Subcutaneous adipose tissue (tissue), 4 donors: ENCODE results near the gene SLC25A33. TPM values are rescaled to one million over a fixed set of nuclear protein-coding genes. Genes with fewer than 3 reads are reported as not detected.

Source experiments
- CTCF ChIP-seq: fragments of 450-650 bp; IDR thresholded peaks from one replicate; pipeline ENCODE4 v1.5.1; 2016; ENCODE audit warnings: low read depth, mild to moderate bottlenecking, control low read depth, antibody characterized with exemption, moderate library complexity
- total RNA-seq, 4 donors: library from RNA; depleted of rRNA; stranded (reverse); fragments of >200 nt; gene quantifications; one replicate each; pipeline ENCODE4 v1.1.0, GENCODE V29; 2016

SLC25A33 gene
- total RNA-seq, 4 donors from 2014 or later = 8.5 to 28.8 (median 12.9) TPM

GRCh38 chr1:9605946-9606455, 66.7 kb downstream of the SLC25A33 start:
- no peak for TF ChIP-seq CTCF

- TF ChIP-seq CTCF = no peak
Observed at GRCh38 chr1:9606458-9606857, 67.2 kb downstream of the SLC25A33 start.

- TF ChIP-seq CTCF = no peak
Observed at GRCh38 chr1:9606948-9607347, 67.7 kb downstream of the SLC25A33 start.

- TF ChIP-seq CTCF = no peak
Observed at GRCh38 chr1:9607352-9607751, 68.1 kb downstream of the SLC25A33 start.

GRCh38 chr1:9609998-9610397, 70.7 kb downstream of the SLC25A33 start:
- TF ChIP-seq CTCF = no peak

GRCh38 chr1:9610548-9610947, 71.3 kb downstream of the SLC25A33 start:
- TF ChIP-seq CTCF = no peak

- no peak for TF ChIP-seq CTCF
Observed at GRCh38 chr1:9611716-9612115, 72.5 kb downstream of the SLC25A33 start.
